GM18517 (cell line): Measurements from ENCODE around the gene RPS21.

Source experiments
- ATAC-seq: cut with Tn5 transposase; IDR thresholded peaks from one replicate; pipeline ENCODE4 v1.9.1; 2021; ENCODE audit warnings: mild to moderate bottlenecking, moderate library complexity; ENCODE audit not compliant: unreplicated experiment

Gene RPS21

DNA sequence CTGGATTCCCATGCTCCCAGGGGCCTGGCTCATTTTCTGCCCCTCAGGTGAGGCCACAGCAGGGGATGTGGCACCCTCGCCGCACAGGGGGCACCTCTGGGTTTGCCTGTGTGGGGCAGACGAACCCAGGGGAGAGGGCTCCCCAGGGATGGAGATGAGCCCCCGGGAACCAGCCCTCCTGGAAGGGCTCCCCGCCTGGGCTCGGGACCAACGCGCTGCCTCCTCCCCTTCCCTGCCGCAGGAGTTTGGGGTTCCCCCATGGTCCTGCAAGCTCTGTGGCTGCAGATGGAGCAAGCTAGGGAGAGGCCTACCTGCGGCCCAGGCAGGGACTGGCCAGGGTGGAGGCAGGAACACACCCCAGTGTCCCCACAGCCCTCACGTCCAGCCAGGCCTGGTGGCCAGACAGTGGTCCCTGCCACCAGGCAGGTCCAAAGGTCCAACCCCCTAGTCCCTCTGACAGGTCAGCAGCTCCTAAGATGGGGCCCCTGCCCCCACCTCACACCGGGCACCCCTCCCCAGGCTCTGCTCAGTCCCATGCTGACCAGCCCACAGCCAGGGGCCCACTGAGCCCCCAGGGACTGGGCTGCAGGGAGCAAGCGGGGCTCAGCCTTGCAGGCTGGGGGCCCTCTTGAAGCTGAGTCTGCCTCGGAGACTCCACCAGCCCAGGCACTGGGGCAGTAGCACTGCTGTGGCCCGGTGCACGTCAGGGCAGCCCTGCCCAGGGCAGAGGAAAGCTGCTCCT, 33.4 kb upstream of the RPS21 start:
- ATAC-seq, result no peak

- ATAC-seq, result no peak
Measured at GRCh38 chr20:62354031-62354808, 32.7 kb upstream of the RPS21 start.

GRCh38 chr20:62354811-62355341, 32.0 kb upstream of the RPS21 start:
- ATAC-seq, result no peak

GRCh38 chr20:62355516-62355877, 31.4 kb upstream of the RPS21 start:
- no peak for ATAC-seq

DNA sequence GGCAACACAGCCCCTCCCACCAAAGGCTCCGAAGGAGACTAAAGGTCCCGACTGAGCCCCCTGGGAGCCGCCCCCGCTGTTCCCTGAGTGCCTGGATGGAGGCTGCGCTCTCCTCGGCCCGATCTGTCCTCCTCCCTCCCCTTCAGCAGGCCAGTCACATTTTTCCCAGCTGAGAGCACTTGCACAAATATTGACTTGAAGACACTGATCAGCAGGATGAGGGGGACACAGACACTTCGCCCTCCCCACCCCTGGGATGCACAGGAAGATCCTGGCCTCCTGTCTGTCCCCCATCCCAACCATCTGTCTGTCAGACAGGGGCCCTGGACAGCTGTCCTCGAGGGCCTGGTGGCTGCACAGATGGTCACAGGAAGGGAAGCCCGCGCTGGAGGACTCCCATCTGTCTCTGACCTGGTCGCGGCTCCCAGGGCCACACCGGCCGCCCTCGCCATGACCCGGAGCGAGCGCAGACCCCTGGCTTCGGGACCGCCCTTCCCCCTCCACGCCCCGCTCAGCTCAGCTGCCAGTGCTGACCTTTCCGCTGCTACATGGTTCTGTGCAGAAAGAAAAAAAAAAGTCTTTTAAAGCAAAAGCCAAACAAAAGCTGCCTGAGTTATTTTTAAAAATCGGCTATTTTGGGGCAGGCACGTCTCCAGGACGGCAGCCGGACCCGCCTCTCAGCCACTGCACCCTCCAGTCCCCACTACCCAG, 30.9 kb upstream of the RPS21 start:
- no peak for ATAC-seq

GRCh38 chr20:62356589-62357186, 30.2 kb upstream of the RPS21 start:
- no peak for ATAC-seq

DNA sequence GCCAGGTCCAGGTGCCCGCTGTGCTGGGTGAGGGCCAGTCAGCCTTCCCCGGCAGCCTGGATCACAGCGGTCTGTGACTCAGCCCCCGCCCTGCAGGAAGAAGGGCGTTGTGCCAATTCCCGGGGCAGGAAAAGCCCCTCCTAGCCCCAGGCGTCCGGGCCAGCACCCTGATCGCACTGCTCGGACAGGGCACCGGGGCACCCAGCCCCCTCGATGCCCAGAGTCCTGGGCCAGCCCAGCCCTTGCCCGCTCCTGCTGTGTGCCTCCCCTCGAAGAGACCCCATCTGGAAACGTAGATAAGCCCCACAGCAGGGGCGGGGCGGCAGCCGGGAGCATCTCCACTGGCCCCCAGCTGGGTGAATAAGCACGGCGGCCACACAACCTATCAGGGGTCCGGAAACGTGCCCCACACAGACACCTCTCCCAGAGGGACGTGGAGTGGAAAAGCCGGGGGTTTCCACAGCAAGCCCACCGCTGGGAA, 29.7 kb upstream of the RPS21 start:
- no peak for ATAC-seq

- ATAC-seq, result no peak
Measured at GRCh38 chr20:62357681-62358080, 29.2 kb upstream of the RPS21 start.

DNA sequence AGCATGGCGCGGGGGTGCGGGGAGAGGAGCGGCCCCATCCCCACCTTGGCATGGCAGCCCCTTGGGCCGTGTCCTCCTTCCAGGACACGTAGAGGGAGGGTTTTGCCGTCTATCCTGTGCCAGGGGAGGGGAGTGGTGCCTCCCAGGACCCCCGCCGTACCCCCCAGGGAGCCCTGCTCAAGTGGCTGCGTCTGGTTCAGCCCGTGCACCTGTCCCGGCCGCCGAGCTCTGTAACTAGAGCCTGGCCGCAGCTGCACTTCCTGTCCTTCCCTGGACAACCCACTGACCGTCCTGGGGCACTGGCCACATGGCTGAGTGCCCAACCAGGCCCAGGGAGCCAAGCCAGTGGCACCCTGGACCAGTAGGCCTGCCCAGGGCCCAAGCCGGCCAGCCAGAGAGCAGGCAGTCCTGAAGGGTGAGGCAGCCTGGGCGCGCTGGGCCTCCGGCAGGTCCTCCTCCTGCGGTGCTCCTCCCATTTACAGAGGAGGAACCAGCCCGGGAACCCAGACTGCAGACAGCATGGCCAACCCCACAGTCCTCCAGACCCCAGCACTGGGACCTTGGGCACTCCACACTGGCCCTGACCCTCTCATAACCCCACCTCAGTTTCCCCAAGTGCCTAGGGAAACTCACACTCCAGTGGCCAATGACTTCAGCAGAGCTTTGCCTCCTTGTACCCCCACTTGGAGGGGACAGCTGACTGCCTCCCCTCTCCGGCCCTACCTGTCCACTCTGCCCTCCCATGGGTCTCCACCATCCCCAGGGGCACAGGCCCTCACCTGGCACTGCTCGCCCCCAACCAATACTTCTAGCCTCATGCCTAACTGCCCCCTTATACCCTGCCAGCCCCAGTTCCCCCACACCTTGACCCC, 28.5 kb upstream of the RPS21 start:
- no peak for ATAC-seq

DNA sequence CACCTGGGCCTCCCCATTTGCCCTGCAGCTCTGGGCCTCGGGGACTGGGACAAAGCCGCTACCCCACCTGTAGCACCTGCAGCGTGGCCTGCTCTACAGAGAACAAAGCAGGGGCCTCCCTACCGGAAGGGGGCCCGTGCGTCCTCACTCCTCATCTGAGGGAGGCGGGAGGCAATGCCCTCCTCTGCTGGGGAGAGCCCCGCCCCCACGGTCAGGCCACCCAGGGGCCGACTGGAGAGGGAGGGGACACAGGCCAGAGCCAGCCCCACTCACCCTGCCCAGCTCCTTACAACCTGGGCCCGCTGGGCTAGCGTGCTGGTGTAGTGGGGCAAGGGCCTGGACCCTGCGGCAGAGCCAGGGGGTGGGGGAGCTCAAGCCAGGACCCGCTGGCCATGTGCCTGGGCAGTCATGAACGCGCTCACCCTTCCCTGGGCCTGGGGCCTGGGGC, 27.8 kb upstream of the RPS21 start:
- no peak for ATAC-seq

GRCh38 chr20:62359491-62360121, 27.3 kb upstream of the RPS21 start:
- ATAC-seq, result no peak

DNA sequence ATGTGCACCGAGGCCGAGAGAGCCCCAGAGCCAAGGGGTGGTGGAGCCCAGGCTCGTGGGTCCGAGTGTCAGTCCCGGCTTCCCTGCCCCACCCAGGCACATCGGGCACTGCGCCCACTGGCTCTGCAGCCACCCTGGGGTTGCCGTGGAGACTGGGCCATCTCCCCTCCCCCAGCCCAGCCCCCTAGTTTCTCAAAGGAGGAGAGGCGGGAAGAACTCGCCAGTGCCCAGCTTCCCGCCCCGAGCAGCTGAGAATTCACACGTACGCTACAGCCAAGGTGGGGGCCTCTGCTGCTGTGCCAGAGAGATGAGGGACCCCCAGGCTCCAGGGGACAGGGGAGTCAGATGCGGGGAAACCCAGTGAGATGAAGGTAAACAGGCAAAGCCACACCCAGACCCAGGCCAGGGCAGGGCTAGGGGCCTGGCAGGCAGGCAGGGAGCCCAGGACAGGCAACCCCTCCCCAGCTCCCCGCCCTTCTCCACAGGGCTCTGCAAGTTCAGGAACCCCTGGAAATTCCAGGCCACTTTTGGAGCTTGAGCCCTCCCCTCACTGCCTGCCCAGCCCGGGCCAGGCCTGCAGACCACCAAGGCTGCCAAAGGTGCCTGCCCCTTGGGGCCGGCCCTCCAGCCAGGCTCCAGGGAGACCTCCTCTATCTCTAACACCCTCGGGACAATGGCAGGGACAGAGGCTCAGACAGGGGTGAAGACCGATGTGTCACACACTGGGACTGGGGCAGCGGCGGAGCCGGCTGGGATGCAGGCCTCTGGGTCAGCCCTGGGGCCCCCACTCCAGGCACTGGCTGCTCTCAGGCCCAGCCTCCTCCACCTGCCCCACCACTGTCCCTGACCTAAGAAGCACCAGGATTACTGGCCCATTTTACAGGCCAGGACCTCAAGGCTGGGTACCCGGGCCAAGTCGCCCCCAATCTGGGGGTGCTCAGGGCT, 25.8 kb upstream of the RPS21 start:
- ATAC-seq, result no peak

DNA sequence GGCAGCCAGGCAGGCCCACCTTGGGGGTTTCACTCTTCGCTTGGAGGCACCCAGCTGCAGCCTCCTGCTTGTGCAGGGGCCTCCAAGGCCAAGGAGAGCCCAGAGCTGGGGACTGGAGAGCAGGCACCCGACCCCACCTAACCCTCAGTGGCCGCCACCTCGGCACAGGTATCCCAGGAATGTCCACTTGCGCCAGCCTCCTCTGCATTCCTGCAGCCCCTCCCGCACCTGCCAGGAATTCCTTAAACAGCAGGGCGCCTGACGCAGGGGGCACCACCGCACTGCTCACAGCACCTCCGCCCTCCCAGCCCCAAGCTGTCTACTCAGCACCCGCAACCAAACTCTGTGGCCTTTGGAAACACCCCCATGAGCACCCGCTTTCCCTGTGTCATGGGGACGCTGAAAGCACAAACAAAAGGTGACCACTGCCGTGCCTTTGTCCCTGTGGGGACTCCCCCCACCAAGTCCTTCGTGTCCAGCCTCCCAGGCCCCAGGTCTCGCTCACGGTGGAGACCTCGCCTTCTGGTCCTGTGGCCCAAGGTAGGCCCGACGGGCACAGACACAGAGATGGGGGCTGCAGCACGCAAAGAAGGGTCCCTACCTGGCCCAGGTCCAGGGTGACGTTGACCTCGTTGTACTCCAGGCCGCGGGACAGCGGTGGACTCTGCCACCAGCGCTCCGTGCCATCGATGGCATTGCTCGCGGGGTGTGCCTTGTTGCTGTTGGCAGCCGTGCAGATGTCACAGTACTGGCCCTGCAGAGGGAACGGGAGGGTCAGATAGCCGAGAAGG, 24.9 kb upstream of the RPS21 start:
- no peak for ATAC-seq

GRCh38 chr20:62362590-62362940, 24.3 kb upstream of the RPS21 start:
- no peak for ATAC-seq

GRCh38 chr20:62362991-62363919, 23.6 kb upstream of the RPS21 start:
- no peak for ATAC-seq
